K562 (cell line): ENCODE measurements around the gene SORT1. TPM values are rescaled to one million over a fixed set of nuclear protein-coding genes. Genes with fewer than 3 reads are reported as not detected.

Experiments
- CBX2 ChIP-seq: fragments of 200-600 bp; sonication (generic); IDR thresholded peaks from one replicate; pipeline ENCODE4 v1.6.1; 2012; ENCODE audit warnings: mild to moderate bottlenecking, low read length, inconsistent platforms; ENCODE audit not compliant: insufficient read depth, poor library complexity, severe bottlenecking
- EP300 ChIP-seq: IDR thresholded peaks from 2 replicates; pipeline ENCODE4 v1.6.1; 2012; ENCODE audit warnings: low read length, improper control_type of control experiment
- GATA2 ChIP-seq: sonication (generic); formaldehyde crosslinking; IDR thresholded peaks from 2 replicates; pipeline ENCODE4 v1.4.0; 2020; ENCODE audit warnings: mild to moderate bottlenecking, missing genetic modification reagents
- L3MBTL2 ChIP-seq: fragments of 450-650 bp; IDR thresholded peaks from 2 replicates; pipeline ENCODE4 v1.6.1; 2016; ENCODE audit warnings: mild to moderate bottlenecking, moderate library complexity
- MBD2 ChIP-seq: sonication (generic); IDR thresholded peaks from 2 replicates; pipeline ENCODE4 v1.6.1; 2016; ENCODE audit warnings: low read depth, borderline replicate concordance
- NCOA2 ChIP-seq, 2 experiments: fragments of 450-650 bp; IDR thresholded peaks; 2 replicates each; pipeline ENCODE4 v1.6.1; 2018; ENCODE audit warnings: mild to moderate bottlenecking in 2 of 2, moderate library complexity in 1 of 2; ENCODE audit not compliant: partially characterized antibody in 2 of 2
- NFE2 ChIP-seq: IDR thresholded peaks from 2 replicates; pipeline ENCODE4 v1.6.1; 2014; ENCODE audit warnings: antibody characterized with exemption, low read depth
- NR1H2 ChIP-seq: sonication (generic); formaldehyde crosslinking; IDR thresholded peaks from 2 replicates; pipeline ENCODE4 v1.4.0; 2020; ENCODE audit warnings: mild to moderate bottlenecking, missing genetic modification reagents
- NR2C1 ChIP-seq, 2 experiments: fragments of 450-650 bp; IDR thresholded peaks; 2 replicates each; pipeline ENCODE4 v1.6.1; 2017; ENCODE audit warnings: mild to moderate bottlenecking in 2 of 2, antibody characterized with exemption in 1 of 2, inconsistent platforms in 1 of 2, missing compliant biosample characterization in 1 of 2, missing genetic modification characterization in 1 of 2
- PCBP1 ChIP-seq: fragments of 200-400 bp; formaldehyde crosslinking; IDR thresholded peaks from 2 replicates; pipeline ENCODE4 v1.6.1; 2018; ENCODE audit warnings: mild to moderate bottlenecking, low read depth, low read length; ENCODE audit not compliant: poor library complexity, severe bottlenecking
- SMC3 ChIP-seq: conservative IDR thresholded peaks from 2 replicates; pipeline ENCODE4 v1.6.1; 2011; ENCODE audit warnings: low read depth, low read length, improper control_type of control experiment; ENCODE audit not compliant: insufficient read depth
- ZKSCAN3 ChIP-seq: fragments of 250-450 bp; sonication (Bioruptor Pico); IDR thresholded peaks from 2 replicates; pipeline ENCODE4 v1.4.0; 2020
- ZNF124 ChIP-seq: sonication (generic); formaldehyde crosslinking; IDR thresholded peaks from 2 replicates; pipeline ENCODE4 v1.8.1; 2022; ENCODE audit warnings: missing genetic modification reagents
- polyA plus RNA-seq, 8 experiments: library from polyadenylated mRNA; depleted of rRNA in 4 of 8; stranded (reverse) in 5 of 8; unstranded in 3 of 8; fragments of >200 nt; fragmentation: Nextera tagmentation in 2 of 8; fragmentation: Illumina TruSeq in 1 of 8; extraction: Ambion mirVana in 2 of 8; extraction: Trizol in 1 of 8; gene quantifications; 2 replicates each; pipeline versions ENCODE4 v1.2.1 to v1.2.3, GENCODE V29; 2011 to 2014; ENCODE audit warnings: inconsistent platforms in 1 of 8, missing spikeins in 1 of 8
- total RNA-seq, 7 experiments: library from RNA; depleted of rRNA in 6 of 7; stranded (reverse); fragments of >200 nt in 6 of 7; fragmentation: Illumina TruSeq in 2 of 7; extraction: Trizol in 2 of 7; gene quantifications; 2 replicates each; pipeline versions ENCODE4 v1.2.1 to v1.2.3, GENCODE V29; 2011 to 2021; ENCODE audit warnings: low replicate concordance in 1 of 7
- TF ChIP-seq, protein P1 (sequence below), 2 experiments: IDR thresholded peaks in 1 of 2; conservative IDR thresholded peaks in 1 of 2; 2 replicates each; pipeline ENCODE4 v1.6.1; 2016; ENCODE audit warnings: low read depth in 2 of 2, mild to moderate bottlenecking in 1 of 2, missing compliant biosample characterization in 1 of 2, missing genetic modification characterization in 1 of 2, moderate library complexity in 1 of 2
- TF ChIP-seq, protein P2 (sequence below): sonication (generic); formaldehyde crosslinking; IDR thresholded peaks from 2 replicates; pipeline ENCODE4 v1.8.0; 2022; ENCODE audit warnings: mild to moderate bottlenecking, missing genetic modification reagents
- TF ChIP-seq, protein P3 (sequence below): fragments of 450-650 bp; IDR thresholded peaks from 2 replicates; pipeline ENCODE4 v1.6.1; 2016
- TF ChIP-seq, protein P4 (sequence below): fragments of 250-450 bp; sonication (Bioruptor Pico); IDR thresholded peaks from 2 replicates; pipeline ENCODE4 v1.9.0; 2021; ENCODE audit warnings: mild to moderate bottlenecking
- TF ChIP-seq, protein P5 (sequence below): fragments of 450-650 bp; IDR thresholded peaks from one replicate; pipeline ENCODE4 v1.6.1; 2018; ENCODE audit warnings: mild to moderate bottlenecking, moderate library complexity; ENCODE audit not compliant: partially characterized antibody

Gene SORT1
- total and polyA plus RNA-seq, 9 of the 15 experiments (the other 6 are each of a cell fraction or from before 2014, with no cell fraction given), result 27.4 to 112 (median 65.0) TPM

DNA sequence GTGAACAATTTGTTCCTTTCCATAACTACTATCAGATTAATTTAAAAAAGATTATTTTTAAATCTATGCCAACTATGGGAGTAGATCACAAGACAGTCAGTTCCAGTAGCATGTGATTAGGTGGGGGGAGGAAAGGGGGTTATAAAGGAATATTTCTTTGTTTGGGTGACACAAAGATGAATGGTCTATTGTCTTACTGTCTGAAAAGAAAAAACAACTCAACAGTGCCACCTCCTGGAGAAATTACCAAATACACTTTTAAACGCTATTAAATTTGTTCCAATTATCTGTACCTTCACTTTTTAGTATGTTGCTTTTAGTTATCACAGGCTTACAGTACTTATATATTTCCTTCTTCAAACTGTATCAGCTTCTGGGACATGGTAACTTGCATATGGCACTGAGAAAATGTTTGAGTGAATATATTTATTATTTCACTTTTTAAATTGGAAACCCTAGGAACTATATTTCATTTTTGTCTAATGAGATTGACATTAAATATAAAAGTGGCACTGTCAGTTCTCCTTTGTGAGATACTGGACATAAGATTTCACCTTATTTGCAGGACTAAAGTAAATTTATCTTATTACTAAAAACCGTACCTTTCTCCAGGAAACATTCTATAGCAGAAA is 1.7 kb upstream of the SORT1 start (continued):
- TF ChIP-seq, protein P1, sequence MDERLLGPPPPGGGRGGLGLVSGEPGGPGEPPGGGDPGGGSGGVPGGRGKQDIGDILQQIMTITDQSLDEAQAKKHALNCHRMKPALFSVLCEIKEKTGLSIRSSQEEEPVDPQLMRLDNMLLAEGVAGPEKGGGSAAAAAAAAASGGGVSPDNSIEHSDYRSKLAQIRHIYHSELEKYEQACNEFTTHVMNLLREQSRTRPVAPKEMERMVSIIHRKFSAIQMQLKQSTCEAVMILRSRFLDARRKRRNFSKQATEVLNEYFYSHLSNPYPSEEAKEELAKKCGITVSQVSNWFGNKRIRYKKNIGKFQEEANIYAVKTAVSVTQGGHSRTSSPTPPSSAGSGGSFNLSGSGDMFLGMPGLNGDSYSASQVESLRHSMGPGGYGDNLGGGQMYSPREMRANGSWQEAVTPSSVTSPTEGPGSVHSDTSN (CRISPR knock-in tag; IDR thresholded peaks at IDR 0.05; ENCODE audit: low read depth), result peak; percentile 34; the same call in 1 of the 2 replicates
- TF ChIP-seq, protein P1 (tag; conservative IDR thresholded peaks at IDR 0.05; ENCODE audit: low read depth), result peak; percentile 99
- TF ChIP-seq NR1H2 (no peak), ZKSCAN3 (CRISPR knock-in tag) (no peak), ZNF124 (CRISPR knock-in tag) (no peak), CBX2 (no peak), GATA2 (CRISPR knock-in tag) (no peak), L3MBTL2 (no peak), PCBP1 (no peak), NFE2 (no peak), NCOA2 (IDR thresholded peaks at IDR 0.05; ENCODE audit: partially characterized antibody in 2 of 2) (no peak), MBD2 (no peak), SMC3 (peak; percentile 67), NR2C1 (IDR thresholded peaks at IDR 0.05) (no peak), NR2C1 (tag; IDR thresholded peaks at IDR 0.05) (no peak), EP300 (no peak; the same call in 1 of the 2 replicates)
- TF ChIP-seq, protein P2, sequence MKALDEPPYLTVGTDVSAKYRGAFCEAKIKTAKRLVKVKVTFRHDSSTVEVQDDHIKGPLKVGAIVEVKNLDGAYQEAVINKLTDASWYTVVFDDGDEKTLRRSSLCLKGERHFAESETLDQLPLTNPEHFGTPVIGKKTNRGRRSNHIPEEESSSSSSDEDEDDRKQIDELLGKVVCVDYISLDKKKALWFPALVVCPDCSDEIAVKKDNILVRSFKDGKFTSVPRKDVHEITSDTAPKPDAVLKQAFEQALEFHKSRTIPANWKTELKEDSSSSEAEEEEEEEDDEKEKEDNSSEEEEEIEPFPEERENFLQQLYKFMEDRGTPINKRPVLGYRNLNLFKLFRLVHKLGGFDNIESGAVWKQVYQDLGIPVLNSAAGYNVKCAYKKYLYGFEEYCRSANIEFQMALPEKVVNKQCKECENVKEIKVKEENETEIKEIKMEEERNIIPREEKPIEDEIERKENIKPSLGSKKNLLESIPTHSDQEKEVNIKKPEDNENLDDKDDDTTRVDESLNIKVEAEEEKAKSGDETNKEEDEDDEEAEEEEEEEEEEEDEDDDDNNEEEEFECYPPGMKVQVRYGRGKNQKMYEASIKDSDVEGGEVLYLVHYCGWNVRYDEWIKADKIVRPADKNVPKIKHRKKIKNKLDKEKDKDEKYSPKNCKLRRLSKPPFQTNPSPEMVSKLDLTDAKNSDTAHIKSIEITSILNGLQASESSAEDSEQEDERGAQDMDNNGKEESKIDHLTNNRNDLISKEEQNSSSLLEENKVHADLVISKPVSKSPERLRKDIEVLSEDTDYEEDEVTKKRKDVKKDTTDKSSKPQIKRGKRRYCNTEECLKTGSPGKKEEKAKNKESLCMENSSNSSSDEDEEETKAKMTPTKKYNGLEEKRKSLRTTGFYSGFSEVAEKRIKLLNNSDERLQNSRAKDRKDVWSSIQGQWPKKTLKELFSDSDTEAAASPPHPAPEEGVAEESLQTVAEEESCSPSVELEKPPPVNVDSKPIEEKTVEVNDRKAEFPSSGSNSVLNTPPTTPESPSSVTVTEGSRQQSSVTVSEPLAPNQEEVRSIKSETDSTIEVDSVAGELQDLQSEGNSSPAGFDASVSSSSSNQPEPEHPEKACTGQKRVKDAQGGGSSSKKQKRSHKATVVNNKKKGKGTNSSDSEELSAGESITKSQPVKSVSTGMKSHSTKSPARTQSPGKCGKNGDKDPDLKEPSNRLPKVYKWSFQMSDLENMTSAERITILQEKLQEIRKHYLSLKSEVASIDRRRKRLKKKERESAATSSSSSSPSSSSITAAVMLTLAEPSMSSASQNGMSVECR (CRISPR knock-in tag), result no peak
- TF ChIP-seq, protein P3, sequence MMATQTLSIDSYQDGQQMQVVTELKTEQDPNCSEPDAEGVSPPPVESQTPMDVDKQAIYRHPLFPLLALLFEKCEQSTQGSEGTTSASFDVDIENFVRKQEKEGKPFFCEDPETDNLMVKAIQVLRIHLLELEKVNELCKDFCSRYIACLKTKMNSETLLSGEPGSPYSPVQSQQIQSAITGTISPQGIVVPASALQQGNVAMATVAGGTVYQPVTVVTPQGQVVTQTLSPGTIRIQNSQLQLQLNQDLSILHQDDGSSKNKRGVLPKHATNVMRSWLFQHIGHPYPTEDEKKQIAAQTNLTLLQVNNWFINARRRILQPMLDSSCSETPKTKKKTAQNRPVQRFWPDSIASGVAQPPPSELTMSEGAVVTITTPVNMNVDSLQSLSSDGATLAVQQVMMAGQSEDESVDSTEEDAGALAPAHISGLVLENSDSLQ, result peak; percentile 94
- TF ChIP-seq, protein P4, sequence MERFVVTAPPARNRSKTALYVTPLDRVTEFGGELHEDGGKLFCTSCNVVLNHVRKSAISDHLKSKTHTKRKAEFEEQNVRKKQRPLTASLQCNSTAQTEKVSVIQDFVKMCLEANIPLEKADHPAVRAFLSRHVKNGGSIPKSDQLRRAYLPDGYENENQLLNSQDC (CRISPR knock-in tag), result no peak
- TF ChIP-seq, protein P5, sequence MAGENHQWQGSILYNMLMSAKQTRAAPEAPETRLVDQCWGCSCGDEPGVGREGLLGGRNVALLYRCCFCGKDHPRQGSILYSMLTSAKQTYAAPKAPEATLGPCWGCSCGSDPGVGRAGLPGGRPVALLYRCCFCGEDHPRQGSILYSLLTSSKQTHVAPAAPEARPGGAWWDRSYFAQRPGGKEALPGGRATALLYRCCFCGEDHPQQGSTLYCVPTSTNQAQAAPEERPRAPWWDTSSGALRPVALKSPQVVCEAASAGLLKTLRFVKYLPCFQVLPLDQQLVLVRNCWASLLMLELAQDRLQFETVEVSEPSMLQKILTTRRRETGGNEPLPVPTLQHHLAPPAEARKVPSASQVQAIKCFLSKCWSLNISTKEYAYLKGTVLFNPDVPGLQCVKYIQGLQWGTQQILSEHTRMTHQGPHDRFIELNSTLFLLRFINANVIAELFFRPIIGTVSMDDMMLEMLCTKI, result no peak
